Ovary (tissue), 9 donors: ENCODE measurements around the gene SGMS1. TPM values are rescaled to one million over a fixed set of nuclear protein-coding genes. Genes with fewer than 3 reads are reported as not detected.

ENCODE experiments used
- DNase-seq, 5 donors: peaks; one replicate each; pipeline ENCODE4 v3.0.0-alpha.2; 2019 to 2020
- H3K27ac ChIP-seq, 2 donors: fragments of 200-600 bp; one replicate each; pipeline versions ENCODE4 v1.5.1 to v1.8.0; 2019 to 2022
- H3K27me3 ChIP-seq: fragments of 200-600 bp; one replicate; pipeline ENCODE4 v1.8.0; 2022
- H3K36me3 ChIP-seq: fragments of 200-600 bp; sonication (generic); one replicate; pipeline ENCODE4 v1.5.1; 2019
- H3K4me1 ChIP-seq: one replicate; pipeline ENCODE4 v1.8.1; 2013; ENCODE audit warnings: mild to moderate bottlenecking, moderate library complexity; ENCODE audit not compliant: insufficient read depth
- H3K4me3 ChIP-seq: fragments of 200-600 bp; sonication (generic); one replicate; pipeline ENCODE4 v1.5.1; 2017
- H3K9me3 ChIP-seq, 2 donors: fragments of 200-600 bp in 1 of 2; sonication (generic) in 1 of 2; one replicate each; pipeline versions ENCODE4 v1.5.1 to v1.8.1; 2013 to 2019; ENCODE audit warnings: mild to moderate bottlenecking in 1 of 2, moderate library complexity in 1 of 2
- EP300 ChIP-seq: sonication (generic); formaldehyde crosslinking; IDR thresholded peaks from one replicate; pipeline ENCODE4 v1.6.1; 2017; ENCODE audit warnings: antibody characterized with exemption
- POLR2A ChIP-seq: fragments of 450-650 bp; IDR thresholded peaks from one replicate; pipeline ENCODE4 v1.6.1; 2017; ENCODE audit warnings: antibody characterized with exemption, mild to moderate bottlenecking, moderate library complexity
- WGBS, 3 donors: extraction: QIAGEN DNeasy Blood & Tissue Kit in 1 of 3; methylation state at CpG; one replicate each; pipeline versions ENCODE4 v1.1.5 to v1.1.7; 2013 to 2017; 5-methylcytosine and 5-hydroxymethylcytosine counted together
- intact Hi-C, 4 donors: fragments of 100-400 bp; cut with DNase I; formaldehyde crosslinking; loops; one replicate each; pipeline versions ENCODE4 v1.11.0 to v1.15.1; 2022 to 2023
- polyA plus RNA-seq, 2 donors: library from polyadenylated mRNA; stranded (reverse); fragments of 200-250 nt in 1 of 2; fragments of 350-450 nt in 1 of 2; fragmentation: Illumina TruSeq in 1 of 2; extraction: RNeasy Lipid Tissue Mini Kit (QIAGEN cat#74804) in 1 of 2; gene quantifications; one replicate each; pipeline ENCODE4 v1.2.3, GENCODE V29; 2013 to 2014
- total RNA-seq, 7 donors: library from RNA; depleted of rRNA in 2 of 7; stranded (reverse); fragments of >200 nt in 2 of 7; fragmentation: NEBNext Ultra II Directional in 3 of 7; extraction: Animal tissue kit (Norgen Biotek cat#: 25700) in 3 of 7; gene quantifications; one replicate each; pipeline versions ENCODE4 v1.1.0 to v1.2.4, GENCODE V29; 2016 to 2023
- TF ChIP-seq, protein P1 (sequence below), 3 donors: fragments of 450-650 bp in 2 of 3; fragments of 200-600 bp in 1 of 3; IDR thresholded peaks; one replicate each; pipeline versions ENCODE4 v1.5.1 to v1.8.0; 2016 to 2022; ENCODE audit warnings: antibody characterized with exemption in 3 of 3, mild to moderate bottlenecking in 1 of 3
- donor health status: DM: no; HTN: no; CAD: no; lungs with moderate emphysema.
- donor health status: DM: no; HTN: no; CAD: no.
- donor health status: Bipolar disorder and iron deficiency.
- donor health status: DM: yes; HTN: yes; CAD: no.
- donor health status: DM: no; HTN: no; CAD: no.
- donor health status: DM: yes; HTN: yes; CAD: no.

Gene SGMS1
- total and polyA plus RNA-seq, 9 donors = 15.6 to 90.0 (median 39.0) TPM

DNA sequence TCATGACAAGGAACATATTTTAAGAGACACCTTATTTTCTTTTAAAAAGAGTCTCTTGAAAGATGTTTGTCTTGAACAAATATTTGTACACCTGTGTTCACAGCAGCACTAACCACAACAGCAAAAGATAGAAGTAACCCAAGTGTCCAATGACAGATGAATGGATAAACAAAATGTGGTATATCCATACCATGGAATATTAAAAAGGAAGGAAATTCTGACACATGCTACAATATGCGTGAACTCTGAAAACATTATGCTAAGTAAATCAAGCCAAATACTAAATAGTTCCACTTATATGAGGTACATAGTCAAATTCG, 17.8 kb downstream of the SGMS1 start:
- 97 to 99% (median 99%) methylated on average over 2 of the region's 2 CpGs for WGBS, 3 donors
- DNase-seq = no peak
- Histone ChIP-seq H3K4me3 (no peak overlapping the region), H3K4me1 (peaks cover 20% of the 10 kb centered on the region), H3K36me3 (no peaks in the 10 kb centered on the region), H3K9me3 (no peaks in the 10 kb centered on the region), H3K27me3 (no peaks in the 10 kb centered on the region), H3K27ac (peak overlapping the region in 1 of 2 donors; percentile 31)
- intact Hi-C loops = no loop called here
- no peak for TF ChIP-seq POLR2A
- TF ChIP-seq, protein P1, sequence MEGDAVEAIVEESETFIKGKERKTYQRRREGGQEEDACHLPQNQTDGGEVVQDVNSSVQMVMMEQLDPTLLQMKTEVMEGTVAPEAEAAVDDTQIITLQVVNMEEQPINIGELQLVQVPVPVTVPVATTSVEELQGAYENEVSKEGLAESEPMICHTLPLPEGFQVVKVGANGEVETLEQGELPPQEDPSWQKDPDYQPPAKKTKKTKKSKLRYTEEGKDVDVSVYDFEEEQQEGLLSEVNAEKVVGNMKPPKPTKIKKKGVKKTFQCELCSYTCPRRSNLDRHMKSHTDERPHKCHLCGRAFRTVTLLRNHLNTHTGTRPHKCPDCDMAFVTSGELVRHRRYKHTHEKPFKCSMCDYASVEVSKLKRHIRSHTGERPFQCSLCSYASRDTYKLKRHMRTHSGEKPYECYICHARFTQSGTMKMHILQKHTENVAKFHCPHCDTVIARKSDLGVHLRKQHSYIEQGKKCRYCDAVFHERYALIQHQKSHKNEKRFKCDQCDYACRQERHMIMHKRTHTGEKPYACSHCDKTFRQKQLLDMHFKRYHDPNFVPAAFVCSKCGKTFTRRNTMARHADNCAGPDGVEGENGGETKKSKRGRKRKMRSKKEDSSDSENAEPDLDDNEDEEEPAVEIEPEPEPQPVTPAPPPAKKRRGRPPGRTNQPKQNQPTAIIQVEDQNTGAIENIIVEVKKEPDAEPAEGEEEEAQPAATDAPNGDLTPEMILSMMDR (IDR thresholded peaks at IDR 0.05) = no peak
- TF ChIP-seq EP300 = no peak

DNA sequence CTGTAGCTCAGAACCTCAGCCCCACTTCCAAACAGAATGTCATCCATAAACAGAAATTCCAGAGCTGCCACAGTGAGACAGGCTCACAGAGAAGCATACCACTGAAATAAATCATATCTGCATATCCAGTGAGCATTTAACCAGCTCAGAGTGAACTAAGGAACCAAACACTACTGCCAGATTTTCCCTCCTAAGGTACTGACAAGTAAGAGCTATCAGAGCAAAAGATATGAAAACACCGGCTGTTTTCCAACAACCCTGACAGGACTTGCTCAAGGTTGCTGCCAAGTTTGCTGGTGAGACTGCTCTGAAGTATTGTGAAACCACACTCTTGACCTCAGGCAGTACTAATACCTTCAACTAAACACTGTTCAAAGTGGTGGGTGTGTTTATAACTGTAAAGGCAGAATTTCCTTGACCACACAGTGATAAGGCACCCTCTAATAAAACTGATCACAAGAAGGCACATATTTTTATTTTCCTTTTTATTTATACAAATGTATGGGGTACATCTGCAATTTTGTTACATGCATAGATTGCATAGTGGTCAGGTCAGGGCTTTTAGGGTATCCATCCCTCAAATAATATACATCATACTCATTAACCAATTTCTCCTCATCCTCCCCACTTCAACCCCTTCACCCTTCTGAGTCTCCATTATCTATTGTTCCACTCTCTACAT, 18.3 kb downstream of the SGMS1 start:
- Histone ChIP-seq H3K27me3 (no peaks in the 10 kb centered on the region), H3K9me3 (no peaks in the 10 kb centered on the region), H3K36me3 (no peaks in the 10 kb centered on the region), H3K27ac (peak overlapping the region in 1 of 2 donors; percentile 60), H3K4me1 (peaks cover 18% of the 10 kb centered on the region), H3K4me3 (no peak overlapping the region)
- TF ChIP-seq, protein P1 (IDR thresholded peaks at IDR 0.05) = no peak
- no peak for TF ChIP-seq POLR2A
- TF ChIP-seq EP300 = no peak
- peak; percentile 46 to 72 (median 61) for DNase-seq
- intact Hi-C loops = no loop called here
- 1 to 5% (median 4%) methylated on average over 1 of the region's 1 CpG for WGBS, 3 donors

DNA sequence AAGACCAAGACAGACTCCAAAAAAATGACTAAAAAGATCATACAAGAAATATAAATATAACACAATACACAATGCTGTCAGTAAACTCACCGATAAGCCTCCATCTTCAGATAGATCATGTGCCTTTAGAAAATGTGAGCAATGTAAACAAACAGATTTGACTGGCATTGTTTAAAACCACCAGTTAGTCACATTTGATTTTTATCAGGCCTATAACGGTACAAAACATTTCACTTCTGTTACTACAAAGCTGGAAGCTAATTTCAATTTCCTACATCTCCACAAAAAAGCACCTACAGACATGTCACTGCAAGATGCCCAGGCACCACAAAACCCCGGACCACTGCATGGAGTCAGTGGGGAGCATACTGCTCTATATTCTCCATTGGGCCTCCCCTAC, 18.9 kb downstream of the SGMS1 start:
- intact Hi-C loops = no loop called here
- Histone ChIP-seq H3K9me3 (no peaks in the 10 kb centered on the region), H3K4me1 (peaks cover 20% of the 10 kb centered on the region), H3K27me3 (no peaks in the 10 kb centered on the region), H3K36me3 (no peaks in the 10 kb centered on the region), H3K4me3 (no peak overlapping the region), H3K27ac (peak overlapping the region in 1 of 2 donors; percentile 60)
- DNase-seq = no peak
- TF ChIP-seq POLR2A (no peak), EP300 (no peak)
- TF ChIP-seq, protein P1 (IDR thresholded peaks at IDR 0.05) = no peak
- WGBS, 3 donors = 7 to 13% (median 12%) methylated on average over 3 of the region's 3 CpGs

DNA sequence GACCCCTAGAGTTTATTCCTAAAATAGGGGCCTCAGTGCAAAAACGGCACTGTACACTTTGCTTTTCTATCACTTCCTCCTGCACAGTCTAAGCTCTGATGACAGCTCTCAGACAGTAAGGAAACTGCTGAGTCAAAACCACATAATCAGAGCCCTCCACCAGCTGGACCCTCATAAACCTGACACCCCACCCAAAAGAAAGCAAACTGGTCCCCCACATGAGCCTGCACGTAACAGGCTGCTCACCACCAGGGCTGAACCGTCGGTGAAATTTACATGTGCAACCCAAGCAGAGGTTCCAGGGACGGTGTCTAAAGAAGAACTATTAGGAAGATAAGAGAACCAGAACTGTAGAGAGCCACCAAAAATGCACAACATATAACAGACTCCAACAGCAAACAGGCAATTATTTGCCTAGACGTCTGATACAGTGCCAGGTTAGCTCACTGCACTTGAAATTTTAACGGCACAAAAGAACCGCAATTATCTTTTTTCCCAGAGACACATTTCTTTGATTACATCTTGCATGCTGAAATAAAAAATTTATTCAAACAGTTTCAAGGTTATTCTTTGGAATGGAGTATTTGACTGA, 19.6 kb downstream of the SGMS1 start:
- Histone ChIP-seq H3K9me3 (no peaks in the 10 kb centered on the region), H3K27me3 (no peaks in the 10 kb centered on the region), H3K27ac (peak overlapping the region in 1 of 2 donors; percentile 60), H3K4me1 (peaks cover 23% of the 10 kb centered on the region), H3K36me3 (no peaks in the 10 kb centered on the region), H3K4me3 (no peak overlapping the region)
- TF ChIP-seq EP300 = no peak
- TF ChIP-seq POLR2A = no peak
- TF ChIP-seq, protein P1 (IDR thresholded peaks at IDR 0.05) = no peak
- WGBS, 3 donors = 4 to 7% (median 5%) methylated on average over 8 of the region's 8 CpGs
- DNase-seq = no peak
- intact Hi-C loops = no loop called here
